Tibial nerve (tissue), 4 donors: ENCODE data around the gene PCAT7. TPM values are rescaled to one million over a fixed set of nuclear protein-coding genes. Genes with fewer than 3 reads are reported as not detected.
"Not testable (repeated sequence)": the region's sequence is repeated elsewhere in the genome, so short reads cannot be mapped to it uniquely, and the experiment has no call there.

ENCODE experiments used
- DNase-seq, 2 donors: peaks; one replicate each; pipeline ENCODE4 v3.0.0-alpha.2; 2019; ENCODE audit warnings: low spot score in 2 of 2
- H3K27ac ChIP-seq, 4 donors: fragments of 200-600 bp; sonication (generic) in 3 of 4; one replicate each; pipeline ENCODE4 v1.5.1; 2017 to 2019; ENCODE audit warnings: mild to moderate bottlenecking in 1 of 4
- H3K27me3 ChIP-seq, 2 donors: fragments of 200-600 bp; sonication (generic) in 1 of 2; one replicate each; pipeline versions ENCODE4 v1.5.1 to v1.6.0; 2017 to 2019
- H3K36me3 ChIP-seq, 3 donors: fragments of 200-600 bp; sonication (generic); one replicate each; pipeline ENCODE4 v1.5.1; 2018 to 2019
- H3K4me1 ChIP-seq, 4 donors: fragments of 200-600 bp; sonication (generic) in 3 of 4; one replicate each; pipeline ENCODE4 v1.5.1; 2017 to 2019
- H3K4me3 ChIP-seq, 4 donors: fragments of 200-600 bp; sonication (generic) in 3 of 4; one replicate each; pipeline ENCODE4 v1.5.1; 2017 to 2019; ENCODE audit warnings: mild to moderate bottlenecking in 1 of 4, moderate library complexity in 1 of 4
- H3K9me3 ChIP-seq, 4 donors: fragments of 200-600 bp; sonication (generic) in 3 of 4; one replicate each; pipeline ENCODE4 v1.5.1; 2017 to 2019
- CTCF ChIP-seq, 5 experiments: fragments of 200-600 bp in 3 of 5; fragments of 450-650 bp in 2 of 5; sonication (generic) in 3 of 5; IDR thresholded peaks; one replicate each; pipeline ENCODE4 v1.5.1; 2016 to 2019; ENCODE audit warnings: antibody characterized with exemption in 5 of 5, mild to moderate bottlenecking in 3 of 5, moderate library complexity in 2 of 5
- EP300 ChIP-seq, 2 donors: sonication (generic); formaldehyde crosslinking; IDR thresholded peaks; one replicate each; pipeline ENCODE4 v1.6.1; 2017; ENCODE audit warnings: antibody characterized with exemption in 2 of 2, mild to moderate bottlenecking in 1 of 2
- POLR2A ChIP-seq, 2 donors: fragments of 450-650 bp; IDR thresholded peaks; one replicate each; pipeline ENCODE4 v1.6.1; 2017; ENCODE audit warnings: antibody characterized with exemption in 2 of 2, mild to moderate bottlenecking in 2 of 2, moderate library complexity in 2 of 2
- WGBS, 2 donors: methylation state at CpG; one replicate each; pipeline ENCODE4 v1.1.5; 2018; 5-methylcytosine and 5-hydroxymethylcytosine counted together
- total RNA-seq, 4 donors: library from RNA; depleted of rRNA; stranded (reverse); fragments of >200 nt; gene quantifications; one replicate each; pipeline ENCODE4 v1.1.0, GENCODE V29; 2016

PCAT7 gene
- under 1 TPM in 1 of 4 donors, not detected in 3; 0.22 TPM for total RNA-seq

- WGBS, 2 donors, result 86% methylated on average over 40 of the region's 40 CpGs
- Histone ChIP-seq H3K4me1 (no peaks in the 10 kb centered on the region), H3K9me3 (no peaks in the 10 kb centered on the region), H3K4me3 (peak within 1 kb of the TSS in 1 of 4 donors; percentile 12), H3K27me3 (no peaks in the 10 kb centered on the region), H3K27ac (peak within 1 kb of the TSS in 1 of 4 donors; percentile 34), H3K36me3 (no peaks in the 10 kb centered on the region)
- TF ChIP-seq POLR2A (IDR thresholded peaks at IDR 0.05) (no peak), EP300 (IDR thresholded peaks at IDR 0.05) (no peak), CTCF (IDR thresholded peaks at IDR 0.05) (peak in 3 of 5 experiments; percentile 33 to 42 (median 35))
- DNase-seq, result no peak
These were observed at the start of gene PCAT7 for GRCh38 chr9:94554439-94555331. TSS of gene PCAT7 (plus strand) at chr9:94555083.

GRCh38 chr9:94506370-94506769 is 48.5 kb upstream of the PCAT7 start:
- not testable (repeated sequence) for H3K27ac ChIP-seq, H3K4me1 ChIP-seq, H3K9me3 ChIP-seq, H3K36me3 ChIP-seq, H3K27me3 ChIP-seq, DNase-seq, H3K4me3 ChIP-seq
- WGBS, 2 donors, result 90 to 91% methylated on average over 4 of the region's 4 CpGs

GRCh38 chr9:94507531-94508258 is 47.2 kb upstream of the PCAT7 start:
- H3K9me3 ChIP-seq, result no peaks in the 10 kb centered on the region
- H3K4me1 ChIP-seq, result no peaks in the 10 kb centered on the region
- TF ChIP-seq EP300 (IDR thresholded peaks at IDR 0.05) (no peak), CTCF (IDR thresholded peaks at IDR 0.05) (no peak), POLR2A (IDR thresholded peaks at IDR 0.05) (no peak)
- H3K4me3 ChIP-seq, result no peak overlapping the region
- H3K36me3 ChIP-seq, result no peaks in the 10 kb centered on the region
- no peak for DNase-seq
- WGBS, 2 donors, result 91% methylated on average over 7 of the region's 7 CpGs
- H3K27ac ChIP-seq, result no peak overlapping the region
- H3K27me3 ChIP-seq, result no peaks in the 10 kb centered on the region

- no peaks in the 10 kb centered on the region for H3K36me3 ChIP-seq
- DNase-seq, result no peak
- no peak for TF ChIP-seq EP300 (IDR thresholded peaks at IDR 0.05)
- no peak for TF ChIP-seq CTCF (IDR thresholded peaks at IDR 0.05)
- no peak for TF ChIP-seq POLR2A (IDR thresholded peaks at IDR 0.05)
- no peaks in the 10 kb centered on the region for H3K9me3 ChIP-seq
- H3K4me3 ChIP-seq, result no peak overlapping the region
- 63 to 71% methylated on average over 6 of the region's 6 CpGs for WGBS, 2 donors
- no peak overlapping the region for H3K27ac ChIP-seq
- H3K27me3 ChIP-seq, result no peaks in the 10 kb centered on the region
- H3K4me1 ChIP-seq, result no peaks in the 10 kb centered on the region
These were observed 43.5 kb upstream of the PCAT7 start for GRCh38 chr9:94511134-94511954.

GRCh38 chr9:94511955-94512265 is 43.0 kb upstream of the PCAT7 start:
- no peaks in the 10 kb centered on the region for H3K36me3 ChIP-seq
- WGBS, 2 donors, result 73 to 77% methylated on average over 2 of the region's 2 CpGs
- H3K27ac ChIP-seq, result no peak overlapping the region
- TF ChIP-seq POLR2A (IDR thresholded peaks at IDR 0.05) (no peak), CTCF (IDR thresholded peaks at IDR 0.05) (no peak), EP300 (IDR thresholded peaks at IDR 0.05) (no peak)
- H3K4me1 ChIP-seq, result no peaks in the 10 kb centered on the region
- DNase-seq, result no peak
- H3K4me3 ChIP-seq, result no peak overlapping the region
- H3K9me3 ChIP-seq, result no peaks in the 10 kb centered on the region
- H3K27me3 ChIP-seq, result no peaks in the 10 kb centered on the region
